Astrocyte (in vitro differentiated cells and primary cell): Measurements from ENCODE around the gene SUFU. TPM values are rescaled to one million over a fixed set of nuclear protein-coding genes. Genes with fewer than 3 reads are reported as not detected.
A peak's percentile ranks its signal among the peaks of the same experiment; 100 is the strongest.

Experiments
- DNase-seq: peaks from one replicate; pipeline ENCODE4 v3.0.0-alpha.2; 2010; ENCODE audit warnings: low read depth
- FAIRE-seq: peaks from 2 replicates; lab custom pipeline; 2011; peaks lifted over from hg19 to GRCh38; lab: Jason Lieb, UNC
- H2AFZ ChIP-seq: 2 replicates; pipeline ENCODE4 v1.6.0; 2012; ENCODE audit warnings: low read depth, low read length, inconsistent platforms
- H3K27ac ChIP-seq: 2 replicates; pipeline ENCODE4 v1.5.1; 2011; ENCODE audit warnings: low read depth, low read length, inconsistent platforms
- H3K27me3 ChIP-seq: 2 replicates; pipeline ENCODE4 v1.6.0; 2011; ENCODE audit warnings: low read length, inconsistent platforms; ENCODE audit not compliant: insufficient read depth
- H3K36me3 ChIP-seq: 2 replicates; pipeline ENCODE4 v1.5.1; 2011; ENCODE audit warnings: low read length, inconsistent platforms; ENCODE audit not compliant: insufficient read depth
- H3K4me1 ChIP-seq: 2 replicates; pipeline ENCODE4 v1.5.1; 2011; ENCODE audit warnings: low read length, inconsistent platforms; ENCODE audit not compliant: insufficient read depth
- H3K4me2 ChIP-seq: 2 replicates; pipeline ENCODE4 v1.6.0; 2012; ENCODE audit warnings: low read length, inconsistent platforms
- H3K4me3 ChIP-seq: 2 replicates; pipeline ENCODE4 v1.5.1; 2011; ENCODE audit warnings: low read depth, mild to moderate bottlenecking, low read length, inconsistent platforms; ENCODE audit not compliant: insufficient read depth
- H3K79me2 ChIP-seq: 2 replicates; pipeline ENCODE4 v1.6.0; 2012; ENCODE audit warnings: mild to moderate bottlenecking, low read length, inconsistent platforms; ENCODE audit not compliant: insufficient read depth
- H3K9ac ChIP-seq: 2 replicates; pipeline ENCODE4 v1.6.0; 2012; ENCODE audit warnings: mild to moderate bottlenecking, low read length, inconsistent platforms
- H3K9me3 ChIP-seq: 2 replicates; pipeline ENCODE4 v1.5.1; 2012; ENCODE audit warnings: low read depth, mild to moderate bottlenecking, low read length, inconsistent platforms; ENCODE audit not compliant: insufficient read depth
- H4K20me1 ChIP-seq: 2 replicates; pipeline ENCODE4 v1.6.0; 2012; ENCODE audit warnings: low read length, inconsistent platforms; ENCODE audit not compliant: insufficient read depth
- H3K27ac Mint-ChIP-seq: one replicate; pipeline ENCODE4 v1.8.0; 2021; ENCODE audit warnings: mild to moderate bottlenecking, mixed read lengths; ENCODE audit not compliant: unreplicated experiment
- H3K27me3 Mint-ChIP-seq: one replicate; pipeline ENCODE4 v1.8.0; 2021; ENCODE audit warnings: low read depth, mixed read lengths; ENCODE audit not compliant: unreplicated experiment
- H3K36me3 Mint-ChIP-seq: one replicate; pipeline ENCODE4 v1.8.0; 2021; ENCODE audit warnings: low read depth, mixed read lengths; ENCODE audit not compliant: unreplicated experiment
- H3K4me1 Mint-ChIP-seq: one replicate; pipeline ENCODE4 v1.8.0; 2021; ENCODE audit warnings: low read depth, mixed read lengths; ENCODE audit not compliant: unreplicated experiment
- H3K4me3 Mint-ChIP-seq: one replicate; pipeline ENCODE4 v1.8.0; 2021; ENCODE audit warnings: mild to moderate bottlenecking, moderate library complexity, mixed read lengths; ENCODE audit not compliant: unreplicated experiment
- H3K9me3 Mint-ChIP-seq: one replicate; pipeline ENCODE4 v1.8.0; 2021; ENCODE audit warnings: mild to moderate bottlenecking, mixed read lengths; ENCODE audit not compliant: unreplicated experiment
- CTCF ChIP-seq: IDR thresholded peaks from 2 replicates; pipeline ENCODE4 v1.5.1; 2011; ENCODE audit warnings: low read depth, mild to moderate bottlenecking, inconsistent platforms, low read length, moderate library complexity; ENCODE audit not compliant: insufficient read depth
- EZH2 ChIP-seq: IDR thresholded peaks from 2 replicates; pipeline ENCODE4 v1.6.1; 2012; ENCODE audit warnings: mild to moderate bottlenecking, low read length, inconsistent platforms; ENCODE audit not compliant: insufficient read depth
- total RNA-seq: library from RNA; stranded (reverse); gene quantifications from 2 replicates; pipeline ENCODE4 v1.2.1, GENCODE V29; 2021

The SUFU gene
- total RNA-seq, 1 donor from 2014 or later, result 25.8 TPM

- Histone ChIP-seq H3K9me3 (no peaks in the 10 kb centered on the region), H3K4me3 (no peak overlapping the region), H3K4me2 (no peak overlapping the region), H2AFZ (no peak overlapping the region), H4K20me1 (peaks cover 3% of the 10 kb centered on the region), H3K27me3 (no peaks in the 10 kb centered on the region), H3K36me3 (no peaks in the 10 kb centered on the region), H3K27ac (no peak overlapping the region), H3K9ac (no peak overlapping the region), H3K79me2 (peaks cover 6% of the 10 kb centered on the region), H3K4me1 (peaks cover 5% of the 10 kb centered on the region)
- H3K4me3 Mint-ChIP-seq, result no peak overlapping the region
- H3K27ac Mint-ChIP-seq, result no peak overlapping the region
- H3K9me3 Mint-ChIP-seq, result no peaks in the 10 kb centered on the region
- TF ChIP-seq CTCF (no peak), EZH2 (no peak)
- FAIRE-seq, result no peak
- no peaks in the 10 kb centered on the region for H3K36me3 Mint-ChIP-seq
- H3K27me3 Mint-ChIP-seq, result no peaks in the 10 kb centered on the region
- DNase-seq, result no peak
- peaks cover 13% of the 10 kb centered on the region for H3K4me1 Mint-ChIP-seq
Measured at GRCh38 chr10:102639537-102639936, 135.8 kb downstream of the SUFU start.

DNA sequence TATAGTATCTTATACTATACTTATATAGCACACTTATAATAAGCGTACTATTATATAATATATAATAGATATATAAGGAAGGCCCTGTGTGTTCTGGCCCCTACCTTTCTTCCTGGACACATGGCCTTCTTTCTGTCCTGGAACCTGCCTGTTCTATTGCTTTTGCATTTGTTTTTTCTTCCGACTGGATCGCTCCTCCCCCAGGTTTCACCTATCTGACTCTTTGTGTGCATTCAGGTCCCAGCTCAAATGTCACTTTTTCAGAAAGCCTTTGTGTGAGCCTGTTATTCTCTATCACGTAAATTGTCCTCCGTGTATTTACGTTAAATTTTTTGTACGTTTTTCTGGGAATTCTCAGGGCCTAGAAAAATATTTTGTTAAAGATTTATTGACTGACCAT is 137.6 kb downstream of the SUFU start:
- H3K27ac ChIP-seq, result peak overlapping the region; percentile 81
- DNase-seq (no peak), FAIRE-seq (no peak)
- no peaks in the 10 kb centered on the region for H3K36me3 ChIP-seq
- peaks cover 9% of the 10 kb centered on the region for H3K4me1 ChIP-seq
- peak overlapping the region; percentile 85 for H3K4me3 Mint-ChIP-seq
- no peaks in the 10 kb centered on the region for H3K9me3 ChIP-seq
- H2AFZ ChIP-seq, result peak overlapping the region; percentile 85
- peaks cover 20% of the 10 kb centered on the region for H4K20me1 ChIP-seq
- H3K27me3 Mint-ChIP-seq, result no peaks in the 10 kb centered on the region
- H3K79me2 ChIP-seq, result peaks cover 25% of the 10 kb centered on the region
- no peaks in the 10 kb centered on the region for H3K9me3 Mint-ChIP-seq
- H3K4me1 Mint-ChIP-seq, result peaks cover 4% of the 10 kb centered on the region
- peak overlapping the region; percentile 93 for H3K4me2 ChIP-seq
- no peak for TF ChIP-seq EZH2
- no peak for TF ChIP-seq CTCF
- peak overlapping the region; percentile 94 for H3K27ac Mint-ChIP-seq
- peak overlapping the region; percentile 77 for H3K4me3 ChIP-seq
- peaks cover 4% of the 10 kb centered on the region for H3K36me3 Mint-ChIP-seq
- peak overlapping the region; percentile 90 for H3K9ac ChIP-seq
- no peaks in the 10 kb centered on the region for H3K27me3 ChIP-seq

- Histone ChIP-seq H3K27ac (peak overlapping the region; percentile 93), H3K9me3 (no peaks in the 10 kb centered on the region), H3K4me2 (peak overlapping the region; percentile 93), H3K9ac (peak overlapping the region; percentile 90), H4K20me1 (peaks cover 27% of the 10 kb centered on the region), H3K4me1 (peaks cover 16% of the 10 kb centered on the region), H3K4me3 (peak overlapping the region; percentile 77), H2AFZ (peak overlapping the region; percentile 85), H3K36me3 (no peaks in the 10 kb centered on the region), H3K27me3 (no peaks in the 10 kb centered on the region), H3K79me2 (peaks cover 32% of the 10 kb centered on the region)
- peak; percentile 58 for FAIRE-seq
- Mint-ChIP-seq H3K4me1 (peaks cover 8% of the 10 kb centered on the region), H3K4me3 (peak overlapping the region; percentile 85), H3K9me3 (no peaks in the 10 kb centered on the region), H3K27me3 (no peaks in the 10 kb centered on the region), H3K27ac (peak overlapping the region; percentile 94), H3K36me3 (peaks cover 4% of the 10 kb centered on the region)
- peak; percentile 92 for DNase-seq
- TF ChIP-seq CTCF (no peak), EZH2 (no peak)
Measured at GRCh38 chr10:102641880-102642735, 138.3 kb downstream of the SUFU start.
